Measurements from ENCODE around the gene MYH9.

Gene MYH9

DNA sequence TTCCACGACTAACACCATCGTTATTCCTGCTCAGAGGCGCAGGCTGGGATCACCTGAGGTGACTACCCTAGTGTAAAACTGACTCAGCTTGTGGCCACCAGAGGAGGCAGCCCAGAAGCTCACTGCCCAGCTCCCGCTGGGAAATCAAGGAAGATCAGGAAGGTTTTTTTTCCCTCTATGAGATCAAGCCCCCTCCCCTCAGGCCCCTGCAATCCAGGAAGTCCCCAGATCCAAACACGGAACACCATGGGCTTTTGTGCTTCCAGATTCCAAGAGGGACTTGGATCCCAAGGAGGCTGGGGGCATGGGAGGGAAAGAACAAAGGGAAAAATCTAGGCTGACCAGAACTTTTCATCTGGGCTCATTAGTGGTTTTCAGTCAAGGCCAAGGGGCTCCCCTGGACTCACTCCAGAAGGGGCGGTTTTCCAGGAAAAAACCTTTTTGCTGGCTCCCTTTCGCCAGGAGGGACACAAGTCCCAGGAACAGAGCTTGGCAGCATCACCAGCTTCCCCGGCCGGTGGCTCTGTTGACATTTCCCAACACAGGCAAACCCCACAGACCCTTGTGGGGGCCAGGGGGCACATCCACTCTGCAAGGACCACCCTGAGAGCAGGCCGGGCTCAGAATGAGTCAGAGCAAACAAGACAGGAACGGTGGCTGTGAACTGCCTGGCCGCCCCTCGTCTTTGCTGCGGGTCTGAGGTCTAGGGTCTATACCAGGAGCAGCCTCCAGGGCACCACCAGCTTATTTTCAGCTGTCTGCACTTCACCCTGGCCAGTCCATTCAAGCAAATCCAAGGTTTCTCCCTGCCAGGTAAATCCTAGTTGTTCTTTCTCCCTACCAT, 36.8 kb downstream of the MYH9 start:
- Histone ChIP-seq H3K4me1 (ENCODE audit: control insufficient read depth in 1 of 2, insufficient read depth in 2 of 2, low read length in 2 of 2) (peaks cover 24 to 73% of the 10 kb centered on the region in 2 donors), H3K4me3 (ENCODE audit: low read depth in 1 of 2, low read length in 2 of 2) (peak overlapping the region; percentile 2 to 38), H3K36me3 (ENCODE audit: control insufficient read depth in 1 of 2, insufficient read depth in 2 of 2, low read length in 2 of 2) (peaks cover 12 to 16% of the 10 kb centered on the region in 2 donors), H3K27ac (ENCODE audit: low read length) (peak overlapping the region; percentile 85), H3K9me3 (ENCODE audit: control insufficient read depth in 1 of 2, low read length in 2 of 2) (no peaks in the 10 kb centered on the region), H3K27me3 (ENCODE audit: low read depth, low read length) (no peaks in the 10 kb centered on the region)

DNA sequence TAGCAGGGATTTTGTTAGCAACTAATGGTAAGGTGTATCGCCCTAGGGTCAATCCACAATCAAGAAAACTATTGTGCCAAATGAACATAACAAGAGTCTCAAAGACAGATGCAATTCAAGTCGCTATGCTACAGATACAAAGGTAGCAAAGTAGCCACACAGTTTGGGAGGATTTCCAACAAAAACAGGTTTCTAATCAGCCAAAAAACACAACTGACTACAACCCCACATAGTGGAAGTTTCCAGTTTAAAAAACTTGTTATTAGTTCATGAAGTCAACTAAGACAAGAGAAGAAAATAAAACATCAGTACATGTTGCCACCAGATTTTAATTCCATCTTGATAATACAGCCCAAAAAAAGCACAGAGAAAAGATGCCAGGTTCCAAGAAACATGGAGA, 38.0 kb downstream of the MYH9 start:
- H3K9me3 ChIP-seq (ENCODE audit: control insufficient read depth in 1 of 2, low read length in 2 of 2) = no peaks in the 10 kb centered on the region
- H3K4me1 ChIP-seq (ENCODE audit: control insufficient read depth in 1 of 2, insufficient read depth in 2 of 2, low read length in 2 of 2) = peaks cover 17 to 70% of the 10 kb centered on the region in 2 donors
- H3K27ac ChIP-seq (ENCODE audit: low read length) = no peak overlapping the region
- peaks cover 12 to 16% of the 10 kb centered on the region in 2 donors for H3K36me3 ChIP-seq (ENCODE audit: control insufficient read depth in 1 of 2, insufficient read depth in 2 of 2, low read length in 2 of 2)
- H3K4me3 ChIP-seq (ENCODE audit: low read depth in 1 of 2, low read length in 2 of 2) = no peak overlapping the region
- no peaks in the 10 kb centered on the region for H3K27me3 ChIP-seq (ENCODE audit: low read depth, low read length)

DNA sequence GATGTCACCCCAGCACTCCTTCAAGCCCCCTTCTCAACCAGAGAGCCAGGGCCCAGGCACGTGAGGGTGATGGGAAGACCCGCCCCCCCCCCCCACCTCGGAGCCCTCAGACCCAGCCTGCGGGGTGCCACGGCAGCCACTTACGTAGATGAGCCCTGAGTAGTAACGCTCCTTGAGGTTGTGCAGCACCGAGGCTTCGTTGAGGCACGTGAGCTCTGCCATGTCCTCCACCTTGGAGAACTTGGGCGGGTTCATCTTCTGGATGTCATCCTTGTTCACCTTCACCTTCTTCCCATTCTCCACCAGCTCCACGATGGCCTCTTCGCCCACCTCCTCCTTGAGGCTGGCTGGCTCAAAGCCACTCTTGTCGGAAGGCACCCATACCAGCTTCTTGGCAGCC, 39.0 kb downstream of the MYH9 start:
- H3K4me1 ChIP-seq (ENCODE audit: control insufficient read depth in 1 of 2, insufficient read depth in 2 of 2, low read length in 2 of 2) = peaks cover 27 to 75% of the 10 kb centered on the region in 2 donors
- no peak overlapping the region for H3K27ac ChIP-seq (ENCODE audit: low read length)
- H3K36me3 ChIP-seq (ENCODE audit: control insufficient read depth in 1 of 2, insufficient read depth in 2 of 2, low read length in 2 of 2) = peaks cover 12 to 21% of the 10 kb centered on the region in 2 donors

DNA sequence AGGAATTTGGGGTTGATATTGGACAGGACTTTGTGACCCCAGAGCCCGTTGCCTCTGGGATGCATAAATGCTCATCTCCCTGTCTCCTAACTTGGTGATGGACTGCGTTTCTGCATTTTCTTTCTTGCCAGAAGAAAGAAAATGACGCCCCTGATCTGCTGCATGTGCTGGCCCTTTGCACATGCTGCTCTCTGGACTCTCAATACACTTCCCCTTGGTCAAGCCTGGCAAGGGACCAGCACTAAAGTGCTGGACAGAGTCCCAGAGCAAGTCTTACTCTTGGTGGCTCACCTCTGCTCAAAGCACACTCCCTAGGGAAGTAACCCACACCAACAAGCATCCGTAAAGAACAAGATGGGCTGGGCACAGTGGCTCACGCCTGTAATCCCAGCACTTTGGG, 40.7 kb downstream of the MYH9 start:
- H3K4me1 ChIP-seq (ENCODE audit: control insufficient read depth in 1 of 2, insufficient read depth in 2 of 2, low read length in 2 of 2) = peaks cover 20 to 76% of the 10 kb centered on the region in 2 donors
- H3K27ac ChIP-seq (ENCODE audit: low read length) = no peak overlapping the region
- no peaks in the 10 kb centered on the region for H3K27me3 ChIP-seq (ENCODE audit: low read depth, low read length)
- peaks cover 21 to 31% of the 10 kb centered on the region in 2 donors for H3K36me3 ChIP-seq (ENCODE audit: control insufficient read depth in 1 of 2, insufficient read depth in 2 of 2, low read length in 2 of 2)
- no peaks in the 10 kb centered on the region for H3K9me3 ChIP-seq (ENCODE audit: control insufficient read depth in 1 of 2, low read length in 2 of 2)
- H3K4me3 ChIP-seq (ENCODE audit: low read depth in 1 of 2, low read length in 2 of 2) = no peak overlapping the region

More for the DNA sequence above, 39.0 kb downstream of the MYH9 start:
- H3K27me3 ChIP-seq (ENCODE audit: low read depth, low read length) = no peaks in the 10 kb centered on the region
- H3K9me3 ChIP-seq (ENCODE audit: control insufficient read depth in 1 of 2, low read length in 2 of 2) = no peaks in the 10 kb centered on the region
- no peak overlapping the region for H3K4me3 ChIP-seq (ENCODE audit: low read depth in 1 of 2, low read length in 2 of 2)

DNA sequence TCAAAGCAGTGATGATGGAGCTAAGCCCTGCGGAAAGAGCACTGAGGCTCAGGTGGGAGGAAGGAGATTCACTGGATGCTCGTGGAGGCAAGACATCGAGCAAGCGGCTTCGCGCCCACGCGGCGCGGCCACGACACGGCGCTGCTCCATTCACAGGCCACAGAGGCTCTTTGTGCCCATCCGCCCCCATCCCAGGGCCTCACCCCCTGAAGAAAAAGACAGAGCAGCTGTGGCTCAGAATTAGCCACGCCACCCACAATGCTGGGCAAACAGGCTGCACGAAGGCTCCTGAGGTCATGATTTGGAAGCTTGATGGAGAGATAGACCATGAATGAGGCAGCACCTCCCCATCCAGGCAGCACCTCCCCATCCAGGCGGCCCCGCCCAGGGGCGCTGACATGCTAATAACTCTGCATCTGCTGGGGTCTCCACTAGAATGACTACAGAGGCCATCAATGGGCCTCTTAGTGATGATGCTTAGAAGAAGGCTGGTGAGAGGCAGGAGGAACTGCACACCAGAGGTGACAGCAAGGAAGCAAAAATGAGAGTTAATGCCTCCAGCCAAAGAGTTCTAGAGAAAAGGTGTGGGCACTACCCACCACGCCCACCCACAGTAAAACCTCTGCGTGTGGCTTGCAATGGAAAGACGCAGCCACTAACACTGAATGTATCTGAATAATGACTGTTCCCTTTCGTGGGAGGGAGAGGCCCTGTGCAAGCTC, 43.5 kb downstream of the MYH9 start:
- peaks cover 18 to 80% of the 10 kb centered on the region in 2 donors for H3K4me1 ChIP-seq (ENCODE audit: control insufficient read depth in 1 of 2, insufficient read depth in 2 of 2, low read length in 2 of 2)
- H3K27ac ChIP-seq (ENCODE audit: low read length) = no peak overlapping the region
- H3K27me3 ChIP-seq (ENCODE audit: low read depth, low read length) = no peaks in the 10 kb centered on the region
- no peaks in the 10 kb centered on the region for H3K9me3 ChIP-seq (ENCODE audit: control insufficient read depth in 1 of 2, low read length in 2 of 2)
- H3K4me3 ChIP-seq (ENCODE audit: low read depth in 1 of 2, low read length in 2 of 2) = no peak overlapping the region
- peaks cover 45 to 55% of the 10 kb centered on the region in 2 donors for H3K36me3 ChIP-seq (ENCODE audit: control insufficient read depth in 1 of 2, insufficient read depth in 2 of 2, low read length in 2 of 2)

DNA sequence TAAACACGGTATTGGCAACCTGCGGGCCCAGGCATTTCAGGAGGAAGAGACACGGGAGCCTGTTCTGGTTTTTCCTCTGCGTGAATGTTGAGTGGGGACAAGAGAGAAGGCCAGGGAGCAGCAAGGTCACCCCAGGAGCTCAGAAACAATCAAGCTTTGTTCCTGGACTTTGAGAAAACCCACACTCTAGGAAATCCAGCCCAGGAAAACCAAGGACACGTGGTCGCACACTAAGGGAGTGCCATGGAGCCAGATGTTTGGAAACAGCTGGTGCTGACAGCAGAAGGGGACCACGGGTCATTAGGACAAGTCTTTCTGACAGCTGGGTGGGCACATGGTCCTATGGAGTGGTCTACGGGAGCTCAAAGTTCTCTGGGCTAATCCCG, 44.1 kb downstream of the MYH9 start:
- Histone ChIP-seq H3K36me3 (ENCODE audit: control insufficient read depth in 1 of 2, insufficient read depth in 2 of 2, low read length in 2 of 2) (peaks cover 50 to 51% of the 10 kb centered on the region in 2 donors), H3K4me1 (ENCODE audit: control insufficient read depth in 1 of 2, insufficient read depth in 2 of 2, low read length in 2 of 2) (peaks cover 18 to 80% of the 10 kb centered on the region in 2 donors), H3K4me3 (ENCODE audit: low read depth in 1 of 2, low read length in 2 of 2) (no peak overlapping the region), H3K9me3 (ENCODE audit: control insufficient read depth in 1 of 2, low read length in 2 of 2) (no peaks in the 10 kb centered on the region), H3K27me3 (ENCODE audit: low read depth, low read length) (no peaks in the 10 kb centered on the region), H3K27ac (ENCODE audit: low read length) (no peak overlapping the region)

DNA sequence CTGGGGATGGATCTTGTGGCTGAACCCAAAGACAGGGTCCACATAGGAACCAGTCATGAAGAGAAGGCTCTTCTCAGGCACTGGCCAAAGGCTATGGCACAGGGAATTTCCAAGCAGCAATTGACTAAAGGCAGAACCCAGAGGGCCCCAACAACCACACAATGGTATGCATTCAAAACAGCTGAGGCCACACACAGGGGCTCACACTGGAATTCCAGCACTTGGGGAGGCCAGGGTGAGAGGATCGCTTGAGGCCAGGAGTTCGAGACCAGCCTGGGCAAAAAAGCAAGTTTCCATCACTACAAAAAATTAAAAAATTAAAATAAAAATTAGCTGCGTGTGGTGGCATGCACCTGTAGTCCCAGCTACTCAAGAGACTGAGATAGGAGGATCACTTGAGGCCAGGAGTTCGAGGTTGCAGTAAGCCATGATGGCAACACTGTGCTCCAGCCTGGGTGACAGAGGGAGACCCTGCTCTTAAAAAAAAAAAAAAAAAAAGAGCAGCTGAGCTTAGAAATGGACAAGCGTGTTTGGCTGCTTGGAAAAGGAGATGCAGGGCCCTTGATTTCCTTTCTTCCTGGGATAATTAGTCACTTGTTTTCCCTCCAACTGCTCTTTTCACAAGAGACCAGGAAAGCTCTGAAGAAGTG, 44.6 kb downstream of the MYH9 start:
- Histone ChIP-seq H3K4me3 (ENCODE audit: low read depth in 1 of 2, low read length in 2 of 2) (no peak overlapping the region), H3K27ac (ENCODE audit: low read length) (no peak overlapping the region), H3K27me3 (ENCODE audit: low read depth, low read length) (no peaks in the 10 kb centered on the region), H3K4me1 (ENCODE audit: control insufficient read depth in 1 of 2, insufficient read depth in 2 of 2, low read length in 2 of 2) (peaks cover 18 to 84% of the 10 kb centered on the region in 2 donors), H3K36me3 (ENCODE audit: control insufficient read depth in 1 of 2, insufficient read depth in 2 of 2, low read length in 2 of 2) (peaks cover 48 to 51% of the 10 kb centered on the region in 2 donors), H3K9me3 (ENCODE audit: control insufficient read depth in 1 of 2, low read length in 2 of 2) (no peaks in the 10 kb centered on the region)

DNA sequence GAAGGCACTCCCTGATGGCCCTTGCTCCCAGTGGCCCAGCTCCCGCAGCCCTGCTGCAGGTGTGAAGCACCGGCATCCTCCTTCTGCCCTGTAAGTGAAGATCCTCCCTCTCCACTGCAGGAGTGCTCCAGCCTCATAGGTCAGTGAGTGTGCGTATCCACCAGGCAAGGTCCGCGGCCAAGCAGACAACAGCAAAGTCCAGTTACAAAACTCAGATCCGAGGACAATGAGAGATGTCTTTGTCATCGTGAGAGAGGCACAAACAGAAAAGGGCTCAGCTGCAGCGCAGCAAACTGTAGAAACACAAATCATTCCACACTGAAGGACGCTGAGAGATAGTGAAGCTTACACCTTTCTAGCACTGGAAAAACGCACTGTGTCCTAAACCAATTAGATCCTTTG, 46.1 kb downstream of the MYH9 start:
- H3K36me3 ChIP-seq (ENCODE audit: control insufficient read depth in 1 of 2, insufficient read depth in 2 of 2, low read length in 2 of 2) = peaks cover 50 to 54% of the 10 kb centered on the region in 2 donors
- no peak overlapping the region for H3K4me3 ChIP-seq (ENCODE audit: low read depth in 1 of 2, low read length in 2 of 2)
- H3K27me3 ChIP-seq (ENCODE audit: low read depth, low read length) = no peaks in the 10 kb centered on the region
- peaks cover 28 to 92% of the 10 kb centered on the region in 2 donors for H3K4me1 ChIP-seq (ENCODE audit: control insufficient read depth in 1 of 2, insufficient read depth in 2 of 2, low read length in 2 of 2)
- no peak overlapping the region for H3K27ac ChIP-seq (ENCODE audit: low read length)
- H3K9me3 ChIP-seq (ENCODE audit: control insufficient read depth in 1 of 2, low read length in 2 of 2) = no peaks in the 10 kb centered on the region

DNA sequence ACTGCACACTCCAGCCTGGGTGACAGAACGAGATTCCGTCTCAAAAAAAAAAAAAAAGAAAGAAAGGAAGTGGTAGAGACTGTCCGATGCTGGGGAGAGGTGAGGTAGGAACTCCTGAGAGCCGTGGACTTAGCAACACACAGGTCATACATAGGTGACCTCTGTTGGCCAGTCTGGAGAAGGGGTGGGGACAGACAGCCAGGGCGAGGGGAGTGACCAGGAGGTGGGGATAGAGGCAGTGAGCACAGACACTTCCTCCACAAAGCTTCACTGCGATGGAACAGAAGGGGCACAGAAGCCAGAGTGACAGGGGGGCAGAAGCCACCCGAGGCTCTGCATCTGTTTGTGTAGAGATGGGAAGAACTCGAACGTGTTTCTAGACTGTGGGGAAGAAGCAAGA, 47.1 kb downstream of the MYH9 start:
- Histone ChIP-seq H3K4me1 (ENCODE audit: control insufficient read depth in 1 of 2, insufficient read depth in 2 of 2, low read length in 2 of 2) (peaks cover 32 to 94% of the 10 kb centered on the region in 2 donors), H3K36me3 (ENCODE audit: control insufficient read depth in 1 of 2, insufficient read depth in 2 of 2, low read length in 2 of 2) (peaks cover 51 to 56% of the 10 kb centered on the region in 2 donors), H3K4me3 (ENCODE audit: low read depth in 1 of 2, low read length in 2 of 2) (no peak overlapping the region), H3K9me3 (ENCODE audit: control insufficient read depth in 1 of 2, low read length in 2 of 2) (no peaks in the 10 kb centered on the region), H3K27me3 (ENCODE audit: low read depth, low read length) (no peaks in the 10 kb centered on the region), H3K27ac (ENCODE audit: low read length) (peak overlapping the region; percentile 67)

DNA sequence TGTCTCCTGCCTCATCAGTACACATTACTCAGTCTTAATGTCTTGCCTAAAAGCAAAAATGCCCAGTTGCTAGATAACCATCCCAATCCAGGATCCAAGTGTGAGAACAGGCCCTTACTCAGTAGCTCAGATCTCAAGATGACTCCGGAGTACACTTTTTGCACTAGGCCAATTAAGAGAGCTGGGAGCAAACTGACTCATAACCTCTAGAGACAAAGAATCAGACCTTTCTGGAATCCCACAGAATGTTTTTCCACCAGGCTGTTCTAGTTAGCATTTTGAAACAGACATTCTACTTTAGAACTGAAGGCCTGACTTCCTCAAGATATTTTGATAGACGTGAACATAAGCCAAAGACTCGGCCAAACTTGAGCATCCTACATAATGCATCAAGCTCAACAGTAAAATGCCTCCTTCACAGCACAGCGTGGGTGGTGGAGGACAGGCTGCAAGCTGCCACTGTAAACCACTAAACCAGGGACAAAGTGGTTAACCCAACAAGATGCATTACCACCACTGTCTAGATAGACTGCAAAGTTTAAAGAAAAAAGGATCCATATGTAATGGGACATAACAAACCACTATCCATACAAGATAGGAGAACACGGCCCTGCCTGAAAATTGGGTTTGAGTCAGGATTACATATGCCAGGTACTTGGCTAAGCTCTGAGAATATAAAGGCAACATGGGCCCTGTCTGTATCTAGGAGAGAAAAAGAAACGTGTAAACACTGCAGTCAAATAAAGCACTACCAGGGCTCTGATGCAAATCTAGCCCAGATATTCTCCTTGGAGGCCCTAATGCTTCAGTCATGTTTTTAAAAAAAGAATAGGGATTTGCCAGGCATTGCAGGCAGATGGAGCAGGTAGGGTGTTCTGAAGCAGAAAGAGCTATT, 48.3 kb downstream of the MYH9 start:
- Histone ChIP-seq H3K4me3 (ENCODE audit: low read depth in 1 of 2, low read length in 2 of 2) (no peak overlapping the region), H3K36me3 (ENCODE audit: control insufficient read depth in 1 of 2, insufficient read depth in 2 of 2, low read length in 2 of 2) (peaks cover 61 to 64% of the 10 kb centered on the region in 2 donors), H3K27me3 (ENCODE audit: low read depth, low read length) (no peaks in the 10 kb centered on the region), H3K9me3 (ENCODE audit: control insufficient read depth in 1 of 2, low read length in 2 of 2) (no peaks in the 10 kb centered on the region), H3K27ac (ENCODE audit: low read length) (peak overlapping the region; percentile 32), H3K4me1 (ENCODE audit: control insufficient read depth in 1 of 2, insufficient read depth in 2 of 2, low read length in 2 of 2) (peaks cover 29 to 98% of the 10 kb centered on the region in 2 donors)
